GM23338 (cell line): ENCODE measurements around the gene PKD1. TPM values are rescaled to one million over a fixed set of nuclear protein-coding genes. Genes with fewer than 3 reads are reported as not detected.
A peak's percentile ranks its signal among the peaks of the same experiment; 100 is the strongest.

Experiments used
- ATAC-seq: fragments of 200-7000 bp; cut with Tn5 transposase; 3 replicates; pipeline ENCODE4 v1.9.1; 2020
- DNase-seq: peaks from one replicate; pipeline ENCODE4 v3.0.0-alpha.2; 2015; ENCODE audit warnings: low spot score
- H2AFZ ChIP-seq: fragments of 200-600 bp; sonication (generic); 2 replicates; pipeline ENCODE4 v1.8.0; 2016; ENCODE audit warnings: antibody characterized with exemption, mild to moderate bottlenecking, moderate library complexity
- H3F3A ChIP-seq: fragments of 200-600 bp; sonication (generic); replicated peaks from 2 replicates; pipeline ENCODE4 v1.8.0; 2017; ENCODE audit warnings: antibody characterized with exemption, mixed run types, low read depth
- H3K27ac ChIP-seq: fragments of 200-600 bp; sonication (generic); 2 replicates; pipeline ENCODE4 v1.6.1; 2016; ENCODE audit warnings: low read depth
- H3K27me3 ChIP-seq: fragments of 200-600 bp; sonication (generic); 2 replicates; pipeline ENCODE4 v1.8.0; 2016; ENCODE audit warnings: mild to moderate bottlenecking, mixed run types, moderate library complexity; ENCODE audit not compliant: insufficient read depth
- H3K36me3 ChIP-seq: fragments of 200-600 bp; sonication (generic); 2 replicates; pipeline ENCODE4 v1.8.0; 2016; ENCODE audit warnings: mild to moderate bottlenecking; ENCODE audit not compliant: insufficient read depth
- H3K4me1 ChIP-seq: fragments of 200-600 bp; sonication (generic); 2 replicates; pipeline ENCODE4 v1.8.0; 2016; ENCODE audit warnings: mild to moderate bottlenecking, moderate library complexity; ENCODE audit not compliant: insufficient read depth
- H3K4me2 ChIP-seq: fragments of 200-600 bp; sonication (generic); 2 replicates; pipeline ENCODE4 v1.7.1; 2017; ENCODE audit warnings: mixed run types
- H3K4me3 ChIP-seq: fragments of 200-600 bp; sonication (generic); 2 replicates; pipeline ENCODE4 v1.6.1; 2016; ENCODE audit warnings: mixed run types
- H3K79me2 ChIP-seq: fragments of 200-600 bp; sonication (generic); replicated peaks from 2 replicates; pipeline ENCODE4 v1.8.0; 2017; ENCODE audit warnings: mild to moderate bottlenecking; ENCODE audit not compliant: insufficient read depth
- H3K9me2 ChIP-seq: fragments of 200-600 bp; sonication (generic); 2 replicates; pipeline ENCODE4 v1.8.0; 2017; ENCODE audit not compliant: insufficient read depth
- H4K20me1 ChIP-seq: fragments of 200-600 bp; sonication (generic); replicated peaks from 2 replicates; pipeline ENCODE4 v1.8.0; 2017; ENCODE audit warnings: mild to moderate bottlenecking; ENCODE audit not compliant: insufficient read depth
- H3K27ac Mint-ChIP-seq: 2 replicates; pipeline ENCODE4 v1.8.0; 2020; ENCODE audit warnings: inconsistent platforms, mild to moderate bottlenecking, moderate library complexity, mixed read lengths
- H3K27me3 Mint-ChIP-seq: 3 replicates; pipeline ENCODE4 v1.8.0; 2022; ENCODE audit warnings: low read depth, mild to moderate bottlenecking, moderate library complexity, mixed read lengths, inconsistent platforms; ENCODE audit not compliant: insufficient read depth, poor library complexity
- H3K36me3 Mint-ChIP-seq: 3 replicates; pipeline ENCODE4 v1.8.0; 2021; ENCODE audit warnings: low read depth, mild to moderate bottlenecking, inconsistent platforms, moderate library complexity, mixed read lengths
- H3K4me1 Mint-ChIP-seq: 3 replicates; pipeline ENCODE4 v1.8.0; 2020; ENCODE audit warnings: mild to moderate bottlenecking, inconsistent platforms, mixed read lengths
- H3K4me3 Mint-ChIP-seq: 3 replicates; pipeline ENCODE4 v1.8.0; 2021; ENCODE audit warnings: moderate library complexity, mild to moderate bottlenecking, inconsistent platforms, mixed read lengths
- H3K9me3 Mint-ChIP-seq: 3 replicates; pipeline ENCODE4 v1.8.0; 2020; ENCODE audit warnings: moderate library complexity, mild to moderate bottlenecking, inconsistent platforms, mixed read lengths
- CREB1 ChIP-seq: fragments of 250-450 bp; sonication (Bioruptor Pico); IDR thresholded peaks from 2 replicates; pipeline ENCODE4 v1.5.0; 2020; ENCODE audit warnings: low read depth, mild to moderate bottlenecking, moderate library complexity
- ETS1 ChIP-seq: IDR thresholded peaks from 2 replicates; pipeline ENCODE4 v1.6.1; 2016; ENCODE audit warnings: antibody characterized with exemption
- EZH2 ChIP-seq: fragments of 200-600 bp; sonication (generic); IDR thresholded peaks from one replicate; pipeline ENCODE4 v1.8.0; 2017; ENCODE audit warnings: antibody characterized with exemption, mild to moderate bottlenecking, low read depth; ENCODE audit not compliant: unreplicated experiment
- JUNB ChIP-seq: IDR thresholded peaks from one replicate; pipeline ENCODE4 v1.6.1; 2016; ENCODE audit warnings: antibody characterized with exemption; ENCODE audit not compliant: unreplicated experiment
- POLR2AphosphoS5 ChIP-seq: IDR thresholded peaks from 2 replicates; pipeline ENCODE4 v1.6.1; 2016; ENCODE audit warnings: antibody characterized with exemption, low read depth
- STAT1 ChIP-seq: IDR thresholded peaks from one replicate; pipeline ENCODE4 v1.6.1; 2016; ENCODE audit warnings: antibody characterized with exemption; ENCODE audit not compliant: unreplicated experiment
- ZNF114 ChIP-seq: fragments of 250-450 bp; sonication (Bioruptor Pico); IDR thresholded peaks from 2 replicates; pipeline ENCODE4 v1.5.0; 2020; ENCODE audit warnings: mild to moderate bottlenecking, moderate library complexity
- polyA plus RNA-seq: library from polyadenylated mRNA; unstranded; fragments of >200 nt; fragmentation: Nextera tagmentation; extraction: Ambion mirVana; gene quantifications from 2 replicates; pipeline ENCODE4 v1.2.1, GENCODE V29; 2016
- total RNA-seq: library from RNA; depleted of rRNA; stranded (reverse); fragments of >200 nt; shearing (Covaris generic); gene quantifications from 2 replicates; pipeline ENCODE4 v1.2.3, GENCODE V29; 2014
- TF ChIP-seq, protein P1 (sequence below): IDR thresholded peaks from one replicate; pipeline ENCODE4 v1.6.1; 2018; ENCODE audit warnings: antibody characterized with exemption; ENCODE audit not compliant: unreplicated experiment
- TF ChIP-seq, protein P2 (sequence below), 2 experiments: fragments of 200-600 bp in 1 of 2; sonication (generic) in 1 of 2; conservative IDR thresholded peaks; 2 replicates each; pipeline versions ENCODE4 v1.5.1 to v1.6.1; 2016 to 2017; ENCODE audit warnings: antibody characterized with exemption in 2 of 2, low read depth in 2 of 2, mild to moderate bottlenecking in 2 of 2, moderate library complexity in 1 of 2

Gene PKD1
- total and polyA plus RNA-seq, 2 experiments from 2014 or later: 21.1 to 107 TPM

DNA sequence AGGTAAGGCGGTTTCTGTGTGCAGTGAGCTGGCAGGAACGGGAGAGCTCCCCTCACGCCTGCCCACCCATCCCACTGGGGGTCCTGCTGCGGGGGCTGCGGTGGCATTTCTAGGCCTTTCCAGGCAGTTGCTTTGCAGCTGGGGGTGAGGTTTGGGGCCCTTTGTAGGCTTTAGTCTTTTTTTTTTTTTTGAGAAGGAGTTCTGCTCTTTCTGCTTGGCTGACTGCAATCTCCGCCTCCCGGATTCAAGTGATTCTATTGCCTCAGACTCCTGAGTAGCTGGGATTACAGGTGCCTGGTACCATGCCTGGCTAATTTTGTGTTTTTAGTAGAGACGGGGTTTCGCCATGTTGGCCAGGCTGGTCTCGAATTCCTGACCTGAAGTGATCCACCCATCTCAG, 76.8 kb downstream of the PKD1 start:
- ATAC-seq (no peak), DNase-seq (no peak)
- Mint-ChIP-seq H3K36me3 (peaks cover 12% of the 10 kb centered on the region; the same call in 2 of the 3 replicates), H3K9me3 (no peaks in the 10 kb centered on the region), H3K27me3 (peaks cover 11% of the 10 kb centered on the region), H3K4me3 (no peak overlapping the region), H3K4me1 (no peaks in the 10 kb centered on the region), H3K27ac (no peak overlapping the region)
- no peak overlapping the region for H2AFZ ChIP-seq
- H4K20me1 ChIP-seq: no peaks in the 10 kb centered on the region; the same call in 1 of the 2 replicates
- H3K4me3 ChIP-seq: no peak overlapping the region
- H3K36me3 ChIP-seq: no peaks in the 10 kb centered on the region; the same call in 1 of the 2 replicates
- H3K4me1 ChIP-seq: no peaks in the 10 kb centered on the region
- H3F3A ChIP-seq: no peaks in the 10 kb centered on the region
- H3K27me3 ChIP-seq: no peaks in the 10 kb centered on the region
- no peak for TF ChIP-seq CREB1
- TF ChIP-seq, protein P1, sequence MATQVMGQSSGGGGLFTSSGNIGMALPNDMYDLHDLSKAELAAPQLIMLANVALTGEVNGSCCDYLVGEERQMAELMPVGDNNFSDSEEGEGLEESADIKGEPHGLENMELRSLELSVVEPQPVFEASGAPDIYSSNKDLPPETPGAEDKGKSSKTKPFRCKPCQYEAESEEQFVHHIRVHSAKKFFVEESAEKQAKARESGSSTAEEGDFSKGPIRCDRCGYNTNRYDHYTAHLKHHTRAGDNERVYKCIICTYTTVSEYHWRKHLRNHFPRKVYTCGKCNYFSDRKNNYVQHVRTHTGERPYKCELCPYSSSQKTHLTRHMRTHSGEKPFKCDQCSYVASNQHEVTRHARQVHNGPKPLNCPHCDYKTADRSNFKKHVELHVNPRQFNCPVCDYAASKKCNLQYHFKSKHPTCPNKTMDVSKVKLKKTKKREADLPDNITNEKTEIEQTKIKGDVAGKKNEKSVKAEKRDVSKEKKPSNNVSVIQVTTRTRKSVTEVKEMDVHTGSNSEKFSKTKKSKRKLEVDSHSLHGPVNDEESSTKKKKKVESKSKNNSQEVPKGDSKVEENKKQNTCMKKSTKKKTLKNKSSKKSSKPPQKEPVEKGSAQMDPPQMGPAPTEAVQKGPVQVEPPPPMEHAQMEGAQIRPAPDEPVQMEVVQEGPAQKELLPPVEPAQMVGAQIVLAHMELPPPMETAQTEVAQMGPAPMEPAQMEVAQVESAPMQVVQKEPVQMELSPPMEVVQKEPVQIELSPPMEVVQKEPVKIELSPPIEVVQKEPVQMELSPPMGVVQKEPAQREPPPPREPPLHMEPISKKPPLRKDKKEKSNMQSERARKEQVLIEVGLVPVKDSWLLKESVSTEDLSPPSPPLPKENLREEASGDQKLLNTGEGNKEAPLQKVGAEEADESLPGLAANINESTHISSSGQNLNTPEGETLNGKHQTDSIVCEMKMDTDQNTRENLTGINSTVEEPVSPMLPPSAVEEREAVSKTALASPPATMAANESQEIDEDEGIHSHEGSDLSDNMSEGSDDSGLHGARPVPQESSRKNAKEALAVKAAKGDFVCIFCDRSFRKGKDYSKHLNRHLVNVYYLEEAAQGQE: no peak
- TF ChIP-seq ETS1: no peak
- no peak for TF ChIP-seq EZH2
- no peak for TF ChIP-seq POLR2AphosphoS5
- TF ChIP-seq ZNF114 (CRISPR knock-in tag): no peak
- TF ChIP-seq, protein P2, sequence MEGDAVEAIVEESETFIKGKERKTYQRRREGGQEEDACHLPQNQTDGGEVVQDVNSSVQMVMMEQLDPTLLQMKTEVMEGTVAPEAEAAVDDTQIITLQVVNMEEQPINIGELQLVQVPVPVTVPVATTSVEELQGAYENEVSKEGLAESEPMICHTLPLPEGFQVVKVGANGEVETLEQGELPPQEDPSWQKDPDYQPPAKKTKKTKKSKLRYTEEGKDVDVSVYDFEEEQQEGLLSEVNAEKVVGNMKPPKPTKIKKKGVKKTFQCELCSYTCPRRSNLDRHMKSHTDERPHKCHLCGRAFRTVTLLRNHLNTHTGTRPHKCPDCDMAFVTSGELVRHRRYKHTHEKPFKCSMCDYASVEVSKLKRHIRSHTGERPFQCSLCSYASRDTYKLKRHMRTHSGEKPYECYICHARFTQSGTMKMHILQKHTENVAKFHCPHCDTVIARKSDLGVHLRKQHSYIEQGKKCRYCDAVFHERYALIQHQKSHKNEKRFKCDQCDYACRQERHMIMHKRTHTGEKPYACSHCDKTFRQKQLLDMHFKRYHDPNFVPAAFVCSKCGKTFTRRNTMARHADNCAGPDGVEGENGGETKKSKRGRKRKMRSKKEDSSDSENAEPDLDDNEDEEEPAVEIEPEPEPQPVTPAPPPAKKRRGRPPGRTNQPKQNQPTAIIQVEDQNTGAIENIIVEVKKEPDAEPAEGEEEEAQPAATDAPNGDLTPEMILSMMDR (conservative IDR thresholded peaks at IDR 0.05; ENCODE audit: low read depth in 2 of 2): no peak
- H3K27ac ChIP-seq: peak overlapping the region; percentile 19; the same call in 1 of the 2 replicates
- H3K4me2 ChIP-seq: no peak overlapping the region
- H3K79me2 ChIP-seq: no peaks in the 10 kb centered on the region
- no peaks in the 10 kb centered on the region for H3K9me2 ChIP-seq

DNA sequence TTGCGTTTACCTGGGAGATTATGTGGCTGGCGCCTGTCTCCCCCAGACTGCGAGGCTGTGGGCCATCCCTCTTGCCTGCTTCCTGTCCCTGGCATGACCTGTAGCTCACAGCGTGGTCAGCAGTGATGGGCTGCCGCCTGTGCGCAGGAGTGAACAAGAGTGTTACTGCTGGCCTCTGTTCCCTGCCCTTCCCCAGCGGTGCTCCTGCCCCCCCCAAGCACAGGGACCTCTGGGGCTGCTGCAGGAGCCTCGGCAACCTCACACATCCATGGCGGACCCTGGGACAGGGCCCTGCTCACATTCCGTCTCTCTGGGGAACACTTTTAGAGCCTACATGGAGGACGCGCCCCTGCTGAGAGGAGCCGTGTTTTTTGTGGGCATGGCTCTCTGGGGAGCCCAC, 77.3 kb downstream of the PKD1 start:
- Mint-ChIP-seq H3K4me1 (no peaks in the 10 kb centered on the region), H3K4me3 (no peak overlapping the region), H3K27ac (no peak overlapping the region), H3K27me3 (peaks cover 6% of the 10 kb centered on the region), H3K36me3 (peaks cover 15% of the 10 kb centered on the region; the same call in 2 of the 3 replicates), H3K9me3 (no peaks in the 10 kb centered on the region)
- Histone ChIP-seq H3K27me3 (no peaks in the 10 kb centered on the region), H3K4me2 (no peak overlapping the region), H4K20me1 (no peaks in the 10 kb centered on the region; the same call in 1 of the 2 replicates), H3K9me2 (no peaks in the 10 kb centered on the region), H3K4me3 (no peak overlapping the region), H3K36me3 (no peaks in the 10 kb centered on the region; the same call in 1 of the 2 replicates), H3F3A (no peaks in the 10 kb centered on the region), H3K4me1 (no peaks in the 10 kb centered on the region), H3K27ac (peak overlapping the region; percentile 19; the same call in 1 of the 2 replicates), H2AFZ (no peak overlapping the region), H3K79me2 (no peaks in the 10 kb centered on the region)
- ATAC-seq (no peak), DNase-seq (no peak)
- TF ChIP-seq CREB1 (no peak), POLR2AphosphoS5 (no peak), STAT1 (no peak), ETS1 (no peak), ZNF114 (CRISPR knock-in tag) (no peak), JUNB (no peak), EZH2 (no peak)
- TF ChIP-seq, protein P2 (conservative IDR thresholded peaks at IDR 0.05; ENCODE audit: low read depth in 2 of 2): no peak
- TF ChIP-seq, protein P1: no peak
